GM18505 (cell line): Measurements from ENCODE around the gene TUBAL3.

Experiments used
- ATAC-seq: cut with Tn5 transposase; IDR thresholded peaks from one replicate; pipeline ENCODE4 v1.9.1; 2021; ENCODE audit not compliant: unreplicated experiment
- POLR2A ChIP-seq: IDR thresholded peaks from 4 replicates; pipeline ENCODE4 v1.6.1; 2011; ENCODE audit warnings: borderline replicate concordance; ENCODE audit not compliant: insufficient read depth, insufficient read length; ENCODE audit errors: extremely low read depth

TUBAL3 gene

GRCh38 chr10:5404208-5405041, at the start of gene TUBAL3:
TSS of gene TUBAL3 (minus strand) at chr10:5404828. CDS start at chr10:5404792, 36 bp downstream.
- ATAC-seq, result no peak
- no peak for TF ChIP-seq POLR2A

- ATAC-seq, result no peak
- no peak for TF ChIP-seq POLR2A
Observed at GRCh38 chr10:5453749-5454489, 49.3 kb upstream of the TUBAL3 start.

GRCh38 chr10:5450605-5451384, 46.2 kb upstream of the TUBAL3 start:
- no peak for TF ChIP-seq POLR2A
- ATAC-seq, result no peak

GRCh38 chr10:5449823-5450222, 45.2 kb upstream of the TUBAL3 start:
- ATAC-seq, result no peak
- TF ChIP-seq POLR2A, result no peak

- no peak for TF ChIP-seq POLR2A
- no peak for ATAC-seq
Observed at GRCh38 chr10:5449227-5449626, 44.6 kb upstream of the TUBAL3 start.

- no peak for ATAC-seq
- no peak for TF ChIP-seq POLR2A
Observed at GRCh38 chr10:5448333-5449001, 43.8 kb upstream of the TUBAL3 start.

- peak; percentile 56 for ATAC-seq
- no peak for TF ChIP-seq POLR2A
Observed at GRCh38 chr10:5447611-5448071, 43.0 kb upstream of the TUBAL3 start.

- ATAC-seq, result no peak
- no peak for TF ChIP-seq POLR2A
Observed at GRCh38 chr10:5447056-5447455, 42.4 kb upstream of the TUBAL3 start.

GRCh38 chr10:5446390-5446926, 41.8 kb upstream of the TUBAL3 start:
- ATAC-seq, result peak; percentile 44
- TF ChIP-seq POLR2A, result peak; percentile 70

GRCh38 chr10:5445006-5445405, 40.4 kb upstream of the TUBAL3 start:
- ATAC-seq, result no peak
- no peak for TF ChIP-seq POLR2A

GRCh38 chr10:5443429-5443828, 38.8 kb upstream of the TUBAL3 start:
- ATAC-seq, result peak; percentile 76
- no peak for TF ChIP-seq POLR2A

- TF ChIP-seq POLR2A, result no peak
- no peak for ATAC-seq
Observed at GRCh38 chr10:5442990-5443370, 38.4 kb upstream of the TUBAL3 start.
